HepG2 (cell line): Measurements from ENCODE around the gene ACOT4. TPM values are rescaled to one million over a fixed set of nuclear protein-coding genes. Genes with fewer than 3 reads are reported as not detected.
"Not testable (repeated sequence)": the region's sequence is repeated elsewhere in the genome, so short reads cannot be mapped to it uniquely, and the experiment has no call there.

Experiments
- ATAC-seq: fragments of 200-7000 bp; cut with Tn5 transposase; 3 replicates; pipeline ENCODE4 v1.9.1; 2020; ENCODE audit warnings: mild to moderate bottlenecking, moderate library complexity
- BruUV-seq: library from RNA; stranded (reverse); fragments of 400-500 nt; replicated peaks from 2 replicates; lab custom pipeline; 2021; lab: Mats Ljungman, UMichigan
- CTCF ChIA-PET: fragments of 300-600 bp; formaldehyde crosslinking; extraction: SDS; loops from one replicate; lab custom pipeline; 2021; ENCODE audit warnings: low total read pairs, inconsistent platforms, low intra/inter-chr PET ratio; lab: Yijun Ruan, JAX
- POLR2A ChIA-PET: fragments of 350-600 bp; sonication (Branson Sonifier 250); formaldehyde crosslinking; loops from one replicate; lab custom pipeline; 2020; ENCODE audit warnings: antibody characterized with exemption, inconsistent platforms; lab: Yijun Ruan, JAX
- DNase-seq: peaks from one replicate; pipeline ENCODE4 v3.0.0-alpha.2; 2015; ENCODE audit warnings: low spot score
- FAIRE-seq: peaks from 3 replicates; lab custom pipeline; 2011; peaks lifted over from hg19 to GRCh38; lab: Jason Lieb, UNC
- H2AFZ ChIP-seq: one replicate; pipeline ENCODE4 v1.6.1; 2011; ENCODE audit warnings: low read length, inconsistent platforms
- H3K27ac ChIP-seq: fragments of 300-600 bp; 3 replicates; pipeline ENCODE4 v1.8.0; 2011; ENCODE audit warnings: mixed run types, mild to moderate bottlenecking, mixed read lengths, low read length, inconsistent platforms; ENCODE audit not compliant: insufficient read depth; ENCODE audit errors: extremely low read length
- H3K27me3 ChIP-seq, 2 experiments: fragments of 200-600 bp in 1 of 2; 2 replicates in 1 of 2; 3 replicates in 1 of 2; pipeline versions ENCODE4 v1.6.0 to v1.8.0; 2011; ENCODE audit warnings: low read length in 2 of 2, mild to moderate bottlenecking in 2 of 2, moderate library complexity in 2 of 2, inconsistent platforms in 1 of 2; ENCODE audit not compliant: insufficient read depth in 2 of 2, control insufficient read depth in 1 of 2
- H3K36me3 ChIP-seq, 2 experiments: fragments of 200-600 bp in 1 of 2; replicated peaks in 1 of 2; 2 replicates in 1 of 2; 3 replicates in 1 of 2; pipeline versions ENCODE4 v1.5.1 to v1.8.0; 2011; ENCODE audit warnings: low read length in 2 of 2, inconsistent platforms in 1 of 2; ENCODE audit not compliant: insufficient read depth in 2 of 2, control insufficient read depth in 1 of 2
- H3K4me1 ChIP-seq: 2 replicates; pipeline ENCODE4 v1.5.1; 2012; ENCODE audit warnings: low read length, inconsistent platforms; ENCODE audit not compliant: insufficient read depth
- H3K4me2 ChIP-seq: 2 replicates; pipeline ENCODE4 v1.6.0; 2011; ENCODE audit warnings: low read depth, low read length, inconsistent platforms
- H3K4me3 ChIP-seq, 3 experiments: fragments of 200-600 bp in 1 of 3; sonication (generic), shearing (Covaris generic) in 1 of 3; replicated peaks in 1 of 3; 2 replicates each; pipeline ENCODE4 v1.5.1; 2011 to 2016; ENCODE audit warnings: low read length in 3 of 3, inconsistent platforms in 2 of 3, low read depth in 2 of 3, mild to moderate bottlenecking in 2 of 3, control low read depth in 1 of 3, mixed read lengths in 1 of 3; ENCODE audit not compliant: insufficient read depth in 1 of 3
- H3K79me2 ChIP-seq: one replicate; pipeline ENCODE4 v1.6.1; 2011; ENCODE audit warnings: low read length, inconsistent platforms; ENCODE audit not compliant: insufficient read depth
- H3K9ac ChIP-seq: 2 replicates; pipeline ENCODE4 v1.6.0; 2011; ENCODE audit warnings: mild to moderate bottlenecking, low read depth, low read length, inconsistent platforms; ENCODE audit not compliant: insufficient read depth
- H3K9me3 ChIP-seq: 2 replicates; pipeline ENCODE4 v1.5.1; 2012; ENCODE audit warnings: mild to moderate bottlenecking, low read length
- H4K20me1 ChIP-seq: 2 replicates; pipeline ENCODE4 v1.6.0; 2011; ENCODE audit warnings: inconsistent platforms, mild to moderate bottlenecking, low read length, moderate library complexity; ENCODE audit not compliant: insufficient read depth
- WGBS: methylation state at CpG from one replicate; pipeline ENCODE4 v1.1.6; 2017; ENCODE audit warnings: low lambda C conversion rate; 5-methylcytosine and 5-hydroxymethylcytosine counted together
- in situ Hi-C: cut with HindIII; loops from 2 replicates; pipeline ENCODE4 v1.10.0; 2017; ENCODE audit warnings: low pct_unique_long_range_greater_than_20kb; ENCODE audit not compliant: extremely low pct_ligation_motif_present
- intact Hi-C: fragments of 100-400 bp; cut with micrococcal nuclease; formaldehyde crosslinking; loops from one replicate; pipeline ENCODE4 v1.10.0; 2022; ENCODE audit not compliant: unreplicated experiment
- polyA plus RNA-seq, 8 experiments: library from polyadenylated mRNA; depleted of rRNA in 3 of 8; stranded (reverse) in 7 of 8; unstranded in 1 of 8; fragments of >200 nt; fragmentation: Illumina TruSeq in 4 of 8; extraction: Trizol in 4 of 8; gene quantifications; 2 replicates each; pipeline versions ENCODE4 v1.2.1 to v1.2.3, GENCODE V29; 2011 to 2016; ENCODE audit warnings: low read depth in 4 of 8, missing spikeins in 1 of 8, mixed read lengths in 1 of 8; ENCODE audit not compliant: insufficient read depth in 1 of 8
- total RNA-seq, 5 experiments: library from RNA; depleted of rRNA; stranded (reverse); fragments of >200 nt; fragmentation: Illumina TruSeq; extraction: Trizol; gene quantifications; 2 replicates each; pipeline ENCODE4 v1.2.3, GENCODE V29; 2016; ENCODE audit warnings: low read depth in 1 of 5

ACOT4 gene
- total and polyA plus RNA-seq, 2 of the 13 experiments (the other 11 are each of a cell fraction or from before 2014, with no cell fraction given), result 0.04 to 0.05 TPM

- BruUV-seq, POLR2A ChIA-PET, H3K9ac ChIP-seq, H3K4me3 ChIP-seq, H4K20me1 ChIP-seq, H2AFZ ChIP-seq, DNase-seq, H3K27ac ChIP-seq, ATAC-seq, H3K9me3 ChIP-seq, H3K4me2 ChIP-seq, H3K4me1 ChIP-seq, CTCF ChIA-PET, H3K27me3 ChIP-seq: not testable (repeated sequence)
- Histone ChIP-seq H3K36me3 (peaks cover 1 to 19% of the 10 kb centered on the region in 2 experiments), H3K79me2 (peaks cover 18% of the 10 kb centered on the region)
- 97% methylated on average over 5 of the region's 5 CpGs for WGBS
- FAIRE-seq, result peak; percentile 48
- in situ Hi-C loops (loop anchor here (10.0 kb wide), 1 partner anchor 62 kb away; no protein-coding TSS in a partner anchor), intact Hi-C loops (loop anchor here (10.0 kb wide), 1 partner anchor 62 kb away; no protein-coding TSS in a partner anchor)
Measured at GRCh38 chr14:73573034-73573433, 18.6 kb upstream of the ACOT4 start.

- H3K4me3 ChIP-seq, H3K9me3 ChIP-seq, H3K4me1 ChIP-seq, H2AFZ ChIP-seq, H3K9ac ChIP-seq, H4K20me1 ChIP-seq, H3K27me3 ChIP-seq, FAIRE-seq, POLR2A ChIA-PET, CTCF ChIA-PET, BruUV-seq, H3K27ac ChIP-seq, H3K4me2 ChIP-seq, DNase-seq, ATAC-seq: not testable (repeated sequence)
- WGBS, result 93% methylated on average over 4 of the region's 4 CpGs
- H3K36me3 ChIP-seq, result peaks cover 1 to 24% of the 10 kb centered on the region in 2 experiments
- peaks cover 12% of the 10 kb centered on the region for H3K79me2 ChIP-seq
- intact Hi-C loops, result loop anchor here (10.0 kb wide), 1 partner anchor 61 kb away; no protein-coding TSS in a partner anchor
- in situ Hi-C loops, result loop anchor here (10.0 kb wide), 1 partner anchor 61 kb away; no protein-coding TSS in a partner anchor
Measured at GRCh38 chr14:73573740-73574139, 17.9 kb upstream of the ACOT4 start.

- H3K4me2 ChIP-seq, H3K4me1 ChIP-seq, H3K27ac ChIP-seq, H3K4me3 ChIP-seq, H3K9me3 ChIP-seq, H4K20me1 ChIP-seq, ATAC-seq, POLR2A ChIA-PET, CTCF ChIA-PET, H2AFZ ChIP-seq, H3K27me3 ChIP-seq, DNase-seq, H3K9ac ChIP-seq, FAIRE-seq, BruUV-seq: not testable (repeated sequence)
- H3K79me2 ChIP-seq, result peaks cover 12% of the 10 kb centered on the region
- intact Hi-C loops, result loop anchor here (10.0 kb wide), 1 partner anchor 61 kb away; no protein-coding TSS in a partner anchor
- 99% methylated on average over 7 of the region's 7 CpGs for WGBS
- in situ Hi-C loops, result loop anchor here (10.0 kb wide), 1 partner anchor 61 kb away; no protein-coding TSS in a partner anchor
- H3K36me3 ChIP-seq, result peaks cover 1 to 24% of the 10 kb centered on the region in 2 experiments
Measured at GRCh38 chr14:73574251-73574650, 17.4 kb upstream of the ACOT4 start.
